H54 (cell line): Measurements from ENCODE around the gene PROX2.

Experiments
- DNase-seq: peaks from one replicate; pipeline ENCODE4 v3.0.0; 2011; ENCODE audit warnings: low spot score, mixed read lengths; ENCODE audit not compliant: insufficient read length
- FAIRE-seq: peaks from 3 replicates; lab custom pipeline; 2011; peaks lifted over from hg19 to GRCh38; lab: Jason Lieb, UNC
- POLR2A ChIP-seq: IDR thresholded peaks from 2 replicates; pipeline ENCODE4 v1.6.1; 2011; ENCODE audit warnings: low read depth, mild to moderate bottlenecking, low read length

The PROX2 gene

DNA sequence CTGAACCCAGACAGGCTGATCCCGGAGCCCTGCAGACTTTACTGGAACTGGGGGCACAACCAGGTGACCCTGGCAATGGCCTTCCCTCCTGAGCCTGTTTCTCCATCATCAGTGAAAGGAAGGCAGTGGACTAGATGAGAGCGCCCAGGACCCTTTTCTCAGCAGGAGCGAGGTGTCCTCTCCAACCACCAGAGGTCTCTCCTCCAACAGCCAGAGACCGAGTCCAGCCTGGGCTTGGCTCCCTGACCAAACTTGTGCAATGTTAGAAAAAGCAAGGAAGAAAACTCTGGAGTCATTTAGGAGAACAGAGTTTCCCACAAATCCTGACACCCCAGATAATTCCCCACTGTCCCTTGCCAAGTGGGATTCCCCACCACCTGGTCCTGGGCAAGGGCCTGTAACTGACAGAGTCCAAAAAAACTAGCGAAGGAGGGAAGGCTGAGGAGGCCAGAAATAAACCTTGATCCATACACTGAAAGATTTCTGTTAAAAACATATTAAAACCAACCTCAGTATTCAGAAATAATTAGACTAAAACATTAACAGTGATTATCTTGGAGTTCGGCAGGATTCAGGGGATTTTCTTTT lies 38.1 kb upstream of the PROX2 start:
- TF ChIP-seq POLR2A, result no peak
- FAIRE-seq, result no peak
- peak; percentile 47 for DNase-seq

- no peak for TF ChIP-seq POLR2A
- FAIRE-seq (no peak), DNase-seq (no peak)
Measured at GRCh38 chr14:74913393-74913910, 37.5 kb upstream of the PROX2 start.

DNA sequence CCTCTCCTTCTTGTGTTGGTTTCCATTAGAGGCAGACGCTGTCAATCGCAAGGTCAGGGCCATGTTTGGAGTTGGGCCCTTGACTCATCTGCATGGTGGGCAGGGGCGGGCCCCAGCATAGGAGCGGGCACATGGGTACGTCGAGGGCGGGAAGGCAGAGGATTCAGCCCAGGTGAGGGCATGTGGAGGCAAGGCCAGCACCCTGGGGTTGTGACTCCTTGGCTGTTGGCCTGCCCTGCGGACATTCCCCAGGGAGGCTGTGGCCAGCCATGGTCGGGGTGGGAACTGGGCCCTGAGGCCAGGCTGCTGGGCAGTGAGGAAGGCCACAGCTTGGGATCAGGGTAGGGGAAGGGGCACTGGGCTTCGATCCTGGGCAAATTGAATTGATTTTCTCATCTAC lies 36.9 kb upstream of the PROX2 start:
- no peak for FAIRE-seq
- no peak for TF ChIP-seq POLR2A
- no peak for DNase-seq

DNA sequence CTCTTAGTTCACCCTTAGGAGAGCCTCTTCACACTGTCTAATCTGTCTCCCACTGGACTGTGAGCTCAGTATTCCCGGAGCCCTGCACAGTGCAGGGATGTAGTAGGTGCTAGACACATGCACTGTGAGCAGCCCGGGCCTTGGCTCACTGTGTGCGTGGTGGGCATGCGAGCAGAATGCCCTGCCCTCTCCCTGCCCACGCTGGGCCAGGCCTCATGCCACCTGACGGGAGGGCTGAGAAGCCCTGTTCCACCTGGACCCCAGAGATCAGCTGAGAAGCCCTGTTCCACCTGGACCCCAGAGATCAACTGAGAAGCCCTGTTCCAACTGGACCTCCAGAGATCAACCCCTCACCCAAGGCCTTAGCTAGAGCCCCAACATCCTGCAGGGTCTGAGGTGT lies 36.2 kb upstream of the PROX2 start:
- no peak for TF ChIP-seq POLR2A
- no peak for DNase-seq
- no peak for FAIRE-seq

GRCh38 chr14:74911704-74912103 lies 35.8 kb upstream of the PROX2 start:
- no peak for TF ChIP-seq POLR2A
- FAIRE-seq (no peak), DNase-seq (no peak)

GRCh38 chr14:74911221-74911620 lies 35.3 kb upstream of the PROX2 start:
- TF ChIP-seq POLR2A, result no peak
- no peak for FAIRE-seq
- no peak for DNase-seq

- DNase-seq (no peak), FAIRE-seq (no peak)
- no peak for TF ChIP-seq POLR2A
Measured at GRCh38 chr14:74910556-74910955, 34.6 kb upstream of the PROX2 start.

DNA sequence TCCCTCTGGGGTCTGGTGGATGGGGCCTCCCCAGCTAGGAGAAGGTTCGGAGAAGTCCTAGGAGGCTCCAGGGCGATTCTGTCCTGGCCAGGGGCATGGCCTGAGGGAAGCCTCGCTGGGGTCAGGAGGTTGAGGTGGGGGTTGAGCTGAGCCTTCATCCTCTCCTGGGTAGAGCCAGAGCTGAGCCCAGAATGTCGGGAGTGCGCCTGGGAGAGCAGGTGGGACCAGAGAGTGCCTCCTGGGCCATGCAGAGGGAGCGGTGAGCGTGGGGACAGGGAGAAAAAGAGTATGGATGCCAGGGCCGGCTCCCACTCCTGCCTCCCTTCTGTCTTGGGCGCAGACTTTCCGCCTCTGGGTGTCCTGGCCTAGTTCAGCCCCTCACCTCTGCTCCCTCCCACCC lies 34.0 kb upstream of the PROX2 start:
- no peak for TF ChIP-seq POLR2A
- FAIRE-seq (no peak), DNase-seq (no peak)

GRCh38 chr14:74909501-74909900 lies 33.6 kb upstream of the PROX2 start:
- no peak for DNase-seq

GRCh38 chr14:74908861-74909341 lies 33.0 kb upstream of the PROX2 start:
- FAIRE-seq (no peak), DNase-seq (no peak)
- TF ChIP-seq POLR2A, result no peak

More at GRCh38 chr14:74909501-74909900, 33.6 kb upstream of the PROX2 start:
- no peak for FAIRE-seq
- no peak for TF ChIP-seq POLR2A

GRCh38 chr14:74907744-74908143 lies 31.8 kb upstream of the PROX2 start:
- no peak for TF ChIP-seq POLR2A
- no peak for FAIRE-seq
- no peak for DNase-seq

DNA sequence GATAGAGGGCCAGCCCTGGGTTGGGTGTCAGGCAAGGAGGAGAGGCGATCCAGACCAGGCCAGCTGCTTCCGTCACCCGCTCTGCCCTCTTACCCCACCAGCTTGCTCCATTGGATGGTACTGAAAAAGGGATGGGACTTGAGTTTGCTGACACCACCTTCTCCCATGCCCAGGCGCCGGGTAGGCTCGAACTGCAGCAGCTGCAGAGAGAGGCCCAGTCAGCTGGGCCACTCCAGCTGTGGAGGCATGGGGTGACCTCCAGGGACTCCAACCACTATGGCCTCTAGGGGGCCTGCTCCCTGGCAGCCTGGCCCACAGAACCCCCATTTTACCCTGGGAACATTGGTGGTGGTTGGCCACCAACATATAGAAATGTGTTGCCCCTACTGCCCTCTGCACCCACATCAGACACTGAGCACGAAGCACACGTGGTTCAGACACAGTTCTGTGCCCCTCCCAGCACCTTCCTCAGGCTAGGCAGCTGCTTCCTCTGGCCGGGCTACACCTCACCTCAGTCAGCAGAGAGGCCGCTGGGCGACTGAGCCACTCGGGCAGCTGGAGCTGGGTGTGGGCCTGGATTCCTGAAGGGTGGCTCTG lies 31.1 kb upstream of the PROX2 start:
- no peak for TF ChIP-seq POLR2A
- no peak for FAIRE-seq

DNA sequence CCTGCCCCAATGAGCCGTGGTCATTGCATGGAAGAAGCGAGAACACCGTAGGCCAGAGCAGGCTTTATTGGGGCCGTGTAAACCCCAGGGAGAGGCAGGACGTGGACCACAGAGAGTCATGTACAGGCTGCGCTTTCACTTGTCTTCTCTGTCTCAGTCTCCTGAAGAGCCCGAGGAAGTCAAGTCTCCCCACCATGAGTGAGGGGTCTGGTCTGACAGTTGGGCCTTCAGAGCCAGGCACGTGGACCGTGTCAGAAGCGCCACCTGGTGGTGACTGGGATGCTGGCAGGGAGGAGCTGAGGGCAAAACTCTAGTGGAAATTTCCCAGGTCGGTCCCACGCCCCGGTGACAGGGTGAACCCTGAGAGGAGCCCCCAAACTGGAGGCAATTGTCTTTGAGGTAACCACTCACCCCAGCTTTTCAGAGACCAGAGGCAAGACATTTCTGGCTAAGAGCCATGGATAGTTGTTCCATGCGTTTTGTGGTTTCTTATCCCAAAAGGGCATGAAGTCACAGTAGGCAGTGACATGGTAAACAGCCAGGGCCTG lies 29.7 kb upstream of the PROX2 start:
- no peak for FAIRE-seq
- DNase-seq, result peak; percentile 48
- TF ChIP-seq POLR2A, result no peak

More for the DNA sequence above, 31.1 kb upstream of the PROX2 start:
- DNase-seq, result no peak

GRCh38 chr14:74904635-74905503 lies 28.9 kb upstream of the PROX2 start:
- no peak for FAIRE-seq
- DNase-seq, result no peak
- no peak for TF ChIP-seq POLR2A
